Measurements from ENCODE around the gene CDC42EP3.
A peak's percentile ranks its signal among the peaks of the same experiment; 100 is the strongest.

CDC42EP3 gene

DNA sequence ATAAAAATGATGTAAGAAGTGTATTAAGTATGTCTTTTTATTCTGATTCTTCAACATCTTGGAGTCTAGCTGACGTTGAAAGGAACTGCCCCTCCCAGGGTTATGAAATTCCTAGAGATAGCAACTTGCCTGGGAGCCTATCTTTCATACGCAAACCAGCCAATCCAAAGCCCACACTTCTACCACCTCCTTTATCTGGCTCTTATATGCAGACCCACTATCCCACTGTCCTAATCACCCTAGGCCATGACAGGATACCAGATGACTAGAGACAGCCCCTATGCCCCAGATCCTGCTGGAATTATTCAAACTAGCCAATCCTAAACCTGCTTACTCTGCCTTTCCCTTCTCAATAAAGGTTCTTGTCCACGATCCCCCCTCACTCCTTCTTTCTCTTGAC, 11.8 kb upstream of the CDC42EP3 start:
- no peak for DNase-seq

GRCh38 chr2:37682473-37682872, 11.0 kb upstream of the CDC42EP3 start:
- DNase-seq = no peak

GRCh38 chr2:37681587-37681986, 10.1 kb upstream of the CDC42EP3 start:
- DNase-seq = no peak

DNA sequence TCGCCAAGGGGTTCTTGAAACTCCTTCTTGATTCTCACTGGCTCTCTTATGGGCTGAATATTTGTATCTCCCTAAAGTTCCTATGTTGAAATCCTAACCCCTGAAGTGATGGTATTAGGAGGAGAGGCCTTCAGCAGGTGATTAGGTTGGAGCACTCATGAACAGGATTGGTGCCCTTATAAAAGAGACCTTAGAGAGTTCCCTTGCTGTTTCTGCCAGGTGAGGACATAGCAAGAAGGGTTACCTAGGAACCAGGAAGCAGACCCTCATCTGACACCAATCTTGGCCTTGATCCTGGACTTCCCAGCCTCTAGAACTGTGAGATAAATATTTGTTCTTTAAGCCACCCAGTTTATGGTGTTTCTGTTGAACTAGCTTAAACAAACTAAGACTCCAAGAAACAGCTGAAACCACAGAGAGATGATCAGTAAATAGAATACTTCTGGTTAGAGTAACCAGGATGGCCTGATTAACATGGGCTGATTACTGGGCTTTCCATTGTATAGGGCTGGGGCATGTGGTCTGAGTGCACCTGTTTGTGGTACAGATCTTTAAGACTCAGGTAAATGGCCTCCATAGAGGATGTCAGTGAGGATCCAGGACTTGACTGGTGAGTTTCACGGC, 7.7 kb upstream of the CDC42EP3 start:
- no peak for DNase-seq

DNA sequence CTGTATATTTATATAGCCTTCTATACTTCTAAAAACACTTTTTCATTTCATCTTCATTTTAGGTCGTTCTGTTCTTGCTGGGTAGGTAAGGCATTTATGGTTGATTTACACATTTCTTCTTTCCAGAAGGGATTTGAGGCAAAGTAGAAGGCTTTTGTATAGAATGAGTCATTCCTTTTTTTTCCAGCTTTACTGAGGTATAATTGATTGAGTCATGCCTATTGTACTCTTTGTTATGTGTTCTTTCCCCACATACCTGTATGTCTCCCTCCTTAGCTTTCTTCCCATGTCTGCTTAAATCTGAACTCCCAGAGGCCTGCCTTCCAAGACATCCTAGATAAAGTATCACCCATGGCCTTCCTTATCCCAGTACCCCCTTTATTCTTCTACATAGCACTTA, 4.8 kb upstream of the CDC42EP3 start:
- DNase-seq = no peak

- DNase-seq = no peak
These were observed 3.5 kb upstream of the CDC42EP3 start for GRCh38 chr2:37674946-37675345.

DNA sequence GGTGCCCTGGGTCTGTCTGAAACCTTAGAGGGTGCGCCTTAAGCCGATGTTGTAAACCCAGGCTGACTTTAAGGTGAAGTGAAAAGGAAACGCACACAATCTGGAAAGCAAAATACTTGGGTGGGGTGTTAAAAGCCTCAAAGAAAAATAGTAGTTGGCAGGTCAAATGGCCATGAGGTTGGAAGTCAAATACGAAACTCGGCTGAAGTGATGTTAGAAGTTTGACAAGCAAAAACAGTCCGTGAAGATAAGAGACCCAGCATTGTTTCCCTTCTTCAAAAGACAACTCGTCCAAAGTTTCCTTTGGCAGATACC, 1.4 kb upstream of the CDC42EP3 start:
- no peak for DNase-seq

DNA sequence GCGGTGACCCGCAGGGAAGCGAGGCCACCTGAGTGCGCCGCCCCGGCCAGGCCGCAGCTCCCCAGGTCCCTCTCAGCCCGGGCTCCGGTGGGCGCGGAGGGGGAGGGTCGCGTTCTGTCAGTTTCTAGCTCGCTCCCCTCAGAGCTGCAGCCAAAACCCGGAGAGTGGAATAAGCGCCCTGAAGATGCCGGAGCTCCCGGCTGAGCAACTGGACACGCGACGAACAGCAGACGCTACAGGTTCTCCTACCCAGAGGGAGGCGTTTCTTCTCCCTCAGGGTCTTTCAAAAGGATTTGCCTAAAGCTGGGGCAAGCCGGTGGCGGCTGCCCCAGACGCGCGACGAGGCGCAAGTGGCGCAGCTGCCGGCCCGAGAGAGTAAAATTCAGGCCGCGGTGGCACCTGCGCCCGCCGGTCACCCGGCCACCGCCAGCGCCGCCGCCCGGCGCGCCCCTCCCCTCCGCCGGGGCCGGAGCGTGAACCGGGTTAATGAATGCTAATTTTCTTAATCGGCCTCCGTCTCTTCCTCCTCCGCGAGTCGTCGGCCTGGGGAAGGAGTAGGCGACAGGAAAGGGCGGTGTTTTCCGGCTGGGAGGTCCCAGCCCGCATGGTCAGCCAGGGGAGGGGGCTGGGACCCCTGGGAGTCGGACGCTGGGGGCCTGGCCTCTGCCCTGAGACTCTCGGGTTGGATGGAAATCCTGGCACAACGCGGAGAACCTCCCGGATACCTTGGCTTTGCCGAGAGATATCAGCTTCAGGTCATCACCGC, 845 bp upstream of the CDC42EP3 start:
- peak; percentile 54 for DNase-seq

DNA sequence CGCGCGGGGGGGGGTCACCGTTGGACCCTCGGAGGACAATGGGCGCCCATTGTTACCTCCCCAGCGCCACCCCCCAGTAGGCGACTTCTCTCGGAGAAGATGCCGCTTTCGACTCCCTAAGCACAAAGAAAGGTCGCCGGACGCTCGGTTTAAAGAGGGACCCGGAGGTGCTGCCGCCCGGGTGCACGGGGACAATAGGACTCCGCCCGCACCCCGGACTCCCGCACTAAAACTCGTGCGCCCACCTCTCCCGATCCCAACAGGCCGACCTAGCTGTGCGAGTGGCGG, 318 bp upstream of the CDC42EP3 start:
- DNase-seq = no peak

- DNase-seq = no peak
These were observed 949 bp downstream of the CDC42EP3 start for GRCh38 chr2:37670378-37671008.

DNA sequence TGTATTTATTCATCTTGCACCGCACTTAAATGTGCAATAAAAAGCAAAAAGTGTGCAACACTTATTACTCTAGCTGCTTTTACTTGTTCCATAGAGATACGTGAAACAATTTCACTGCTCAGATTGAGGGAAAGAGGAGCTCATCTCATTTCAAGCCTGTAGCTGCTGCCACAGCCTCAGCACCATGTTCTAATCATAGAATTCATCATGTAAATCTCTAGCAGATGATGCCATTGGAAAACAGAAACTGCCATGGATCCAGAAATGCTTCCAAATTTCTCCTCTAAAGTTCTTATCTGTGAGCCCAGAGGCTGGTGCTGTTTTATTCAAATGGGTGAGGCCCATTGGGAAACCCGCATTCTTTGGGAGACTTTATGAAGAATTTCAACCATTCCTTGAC, 2.0 kb downstream of the CDC42EP3 start:
- no peak for DNase-seq

- DNase-seq = no peak
These were observed 3.7 kb downstream of the CDC42EP3 start for GRCh38 chr2:37667704-37668103.

DNA sequence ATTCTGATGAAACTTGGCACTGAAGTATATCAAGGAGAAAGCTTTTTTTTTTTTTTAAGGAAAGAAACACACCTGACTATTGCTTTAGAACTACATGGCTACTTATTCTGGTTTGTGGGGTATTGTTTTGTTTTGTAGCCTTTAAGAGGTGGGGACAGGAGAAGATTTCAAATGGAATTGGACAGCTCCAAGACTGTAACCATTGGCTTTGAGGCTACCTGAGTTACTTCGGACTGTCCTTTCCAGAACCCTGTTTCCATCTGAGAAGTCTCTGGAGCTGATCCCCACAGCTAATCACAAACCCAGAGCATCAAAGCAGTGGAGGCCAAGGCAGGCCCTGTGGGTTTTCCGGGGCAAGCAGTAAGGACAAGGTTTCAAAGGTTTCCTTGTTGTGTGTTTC, 4.7 kb downstream of the CDC42EP3 start:
- DNase-seq = no peak

GRCh38 chr2:37665604-37666362, 5.7 kb downstream of the CDC42EP3 start:
- DNase-seq = no peak

DNA sequence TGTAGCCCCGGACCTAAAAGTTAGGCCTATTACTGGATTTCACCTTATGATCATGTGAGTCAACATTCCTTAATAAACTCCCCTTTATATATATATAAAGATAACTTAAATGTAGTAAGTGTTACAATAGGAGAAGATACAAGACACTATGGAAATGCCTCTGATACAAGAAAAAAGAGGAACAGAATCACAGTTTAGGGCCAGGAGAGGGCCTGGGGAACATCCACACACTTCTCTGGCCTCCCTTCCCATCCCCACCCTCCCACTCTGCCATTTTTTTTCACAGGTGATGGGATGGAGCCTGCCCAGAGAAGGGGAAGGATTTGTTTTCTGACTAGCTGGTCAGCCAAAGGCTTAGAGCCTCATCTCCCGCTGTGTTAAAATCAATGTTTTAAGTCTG, 6.4 kb downstream of the CDC42EP3 start:
- DNase-seq = no peak

- DNase-seq = no peak
These were observed 7.2 kb downstream of the CDC42EP3 start for GRCh38 chr2:37664231-37664643.

DNA sequence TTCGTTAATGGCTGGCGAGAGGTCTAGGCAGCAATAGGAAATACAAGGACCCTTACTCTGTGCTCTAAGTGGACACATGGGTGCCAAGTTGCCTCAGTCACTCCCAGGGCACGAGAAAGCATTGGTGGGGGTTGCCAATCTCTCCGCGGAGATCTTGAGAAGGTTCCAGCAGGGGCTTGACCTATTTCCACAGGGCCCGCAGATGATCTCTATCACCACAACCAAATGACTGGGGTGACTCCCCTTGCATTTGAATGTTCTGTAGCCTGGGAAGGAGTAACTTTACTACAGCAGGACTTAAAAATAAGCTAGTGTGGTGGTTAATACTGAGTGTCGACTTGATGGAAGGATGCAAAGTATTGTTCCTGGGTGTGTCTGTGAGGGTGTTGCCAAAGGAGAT, 8.1 kb downstream of the CDC42EP3 start:
- DNase-seq = no peak

DNA sequence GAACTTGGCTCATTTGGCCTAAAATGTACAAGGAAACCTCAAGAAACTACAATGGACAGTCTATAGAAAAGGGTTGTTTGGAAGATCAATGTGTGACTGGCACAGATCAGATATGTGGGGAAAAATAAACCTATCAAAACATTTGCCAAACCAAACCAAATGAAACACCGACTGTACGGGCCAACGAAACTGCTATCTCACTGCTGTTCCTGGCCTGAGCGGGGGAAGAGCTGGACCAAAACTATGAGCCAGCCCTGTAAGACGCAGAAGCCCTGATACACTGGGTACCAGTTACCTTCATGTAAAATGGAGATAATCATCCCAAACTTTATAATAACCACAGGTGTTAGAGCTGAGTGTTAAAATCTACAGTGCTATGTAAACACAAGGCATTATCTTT, 11.7 kb downstream of the CDC42EP3 start:
- no peak for DNase-seq

- no peak for DNase-seq
These were observed 12.8 kb downstream of the CDC42EP3 start for GRCh38 chr2:37658682-37659081.

DNA sequence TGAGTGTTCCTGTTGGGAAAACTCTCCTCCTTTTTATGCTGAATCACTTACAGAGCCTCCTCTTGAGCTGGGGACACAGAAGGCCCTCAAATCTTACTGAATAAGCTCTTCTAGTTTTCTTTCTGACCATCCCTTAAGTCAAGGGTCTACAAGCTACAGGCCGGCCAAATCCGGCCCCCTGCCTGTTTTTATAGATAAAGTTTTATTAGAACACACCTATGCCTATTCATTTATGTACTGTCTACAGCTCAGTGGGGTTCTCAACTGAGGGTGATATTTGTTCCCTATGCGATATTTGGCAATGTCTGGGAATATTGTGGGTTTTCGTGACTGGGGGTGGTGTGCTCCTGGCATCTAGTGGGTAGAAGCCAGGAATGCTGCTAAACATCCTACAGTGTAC, 14.0 kb downstream of the CDC42EP3 start:
- no peak for DNase-seq

GRCh38 chr2:37656512-37657423, 14.7 kb downstream of the CDC42EP3 start:
- no peak for DNase-seq

- no peak for DNase-seq
These were observed 16.3 kb downstream of the CDC42EP3 start for GRCh38 chr2:37654932-37655841.
